NCI-H226 (cell line): ENCODE results near the gene STX16.

ENCODE experiments used
- DNase-seq: peaks from one replicate; pipeline ENCODE4 v3.0.0-alpha.2; 2015

STX16 gene

GRCh38 chr20:58650776-58651558 lies at the start of gene STX16:
Gene STX16 (plus strand): TSS chr20:58651283. CDS start chr20:58652007, 724 bp downstream.
- DNase-seq: peak; percentile 93

GRCh38 chr20:58602124-58602523 lies 49.0 kb upstream of the STX16 start:
- no peak for DNase-seq

- DNase-seq: no peak
Measured at GRCh38 chr20:58603721-58604120, 47.4 kb upstream of the STX16 start.

- no peak for DNase-seq
Measured at GRCh38 chr20:58604128-58604881, 46.8 kb upstream of the STX16 start.

- DNase-seq: no peak
Measured at GRCh38 chr20:58605292-58606065, 45.6 kb upstream of the STX16 start.

- DNase-seq: no peak
Measured at GRCh38 chr20:58606184-58606583, 44.9 kb upstream of the STX16 start.

GRCh38 chr20:58608096-58608840 lies 42.8 kb upstream of the STX16 start:
- no peak for DNase-seq

- no peak for DNase-seq
Measured at GRCh38 chr20:58609026-58609425, 42.1 kb upstream of the STX16 start.

GRCh38 chr20:58610071-58610800 lies 40.8 kb upstream of the STX16 start:
- DNase-seq: no peak

- DNase-seq: no peak
Measured at GRCh38 chr20:58610811-58611210, 40.3 kb upstream of the STX16 start.

GRCh38 chr20:58611236-58612030 lies 39.6 kb upstream of the STX16 start:
- no peak for DNase-seq

- DNase-seq: no peak
Measured at GRCh38 chr20:58612121-58612691, 38.9 kb upstream of the STX16 start.

- DNase-seq: no peak
Measured at GRCh38 chr20:58613061-58613854, 37.8 kb upstream of the STX16 start.

- DNase-seq: no peak
Measured at GRCh38 chr20:58614366-58614765, 36.7 kb upstream of the STX16 start.

- no peak for DNase-seq
Measured at GRCh38 chr20:58614984-58615760, 35.9 kb upstream of the STX16 start.

GRCh38 chr20:58616411-58616810 lies 34.7 kb upstream of the STX16 start:
- DNase-seq: no peak

- no peak for DNase-seq
Measured at GRCh38 chr20:58617158-58617557, 33.9 kb upstream of the STX16 start.

GRCh38 chr20:58618351-58619076 lies 32.6 kb upstream of the STX16 start:
- DNase-seq: no peak
